Endodermal cell (in vitro differentiated cells): Measurements from ENCODE around the gene PBX2. TPM values are rescaled to one million over a fixed set of nuclear protein-coding genes. Genes with fewer than 3 reads are reported as not detected.

Source experiments
- DNase-seq: peaks from one replicate; pipeline ENCODE4 v3.0.0-alpha.2; 2017
- H3K27ac ChIP-seq: 2 replicates; pipeline ENCODE4 v1.5.1; 2013; ENCODE audit warnings: mild to moderate bottlenecking, low read depth, low read length, moderate library complexity
- H3K27me3 ChIP-seq: 2 replicates; pipeline ENCODE4 v1.6.1; 2013; ENCODE audit warnings: mild to moderate bottlenecking, low read length, moderate library complexity; ENCODE audit not compliant: insufficient read depth, control insufficient read depth, poor library complexity, severe bottlenecking
- H3K36me3 ChIP-seq: 2 replicates; pipeline ENCODE4 v1.7.0; 2013; ENCODE audit warnings: mild to moderate bottlenecking, low read length, moderate library complexity; ENCODE audit not compliant: control insufficient read depth, insufficient read depth
- H3K4me1 ChIP-seq: one replicate; pipeline ENCODE4 v1.7.0; 2013; ENCODE audit warnings: low read length; ENCODE audit not compliant: control insufficient read depth, insufficient read depth
- H3K4me3 ChIP-seq: 2 replicates; pipeline ENCODE4 v1.5.1; 2013; ENCODE audit warnings: mild to moderate bottlenecking, low read length, moderate library complexity
- H3K9ac ChIP-seq: 2 replicates; pipeline ENCODE4 v1.6.1; 2013; ENCODE audit warnings: mild to moderate bottlenecking, low read length, moderate library complexity; ENCODE audit not compliant: poor library complexity, severe bottlenecking; ENCODE audit errors: extremely low read depth
- H3K9me3 ChIP-seq: 2 replicates; pipeline ENCODE4 v1.6.1; 2013; ENCODE audit warnings: mild to moderate bottlenecking, low read length, moderate library complexity; ENCODE audit not compliant: control insufficient read depth
- H3K27ac Mint-ChIP-seq: 2 replicates; pipeline ENCODE4 v1.8.0; 2020; ENCODE audit warnings: mixed read lengths
- H3K27me3 Mint-ChIP-seq: 2 replicates; pipeline ENCODE4 v1.8.0; 2021; ENCODE audit warnings: mild to moderate bottlenecking, mixed read lengths; ENCODE audit not compliant: insufficient read depth
- H3K36me3 Mint-ChIP-seq: 2 replicates; pipeline ENCODE4 v1.8.0; 2020; ENCODE audit warnings: low read depth, mixed read lengths
- H3K4me1 Mint-ChIP-seq: 2 replicates; pipeline ENCODE4 v1.8.0; 2020; ENCODE audit warnings: mixed read lengths
- H3K4me3 Mint-ChIP-seq: 2 replicates; pipeline ENCODE4 v1.8.0; 2020; ENCODE audit warnings: mild to moderate bottlenecking, moderate library complexity, mixed read lengths
- H3K9me3 Mint-ChIP-seq: 2 replicates; pipeline ENCODE4 v1.8.0; 2020; ENCODE audit warnings: mild to moderate bottlenecking, mixed read lengths
- CTCF ChIP-seq: fragments of 200-600 bp; sonication (generic); conservative IDR thresholded peaks from 2 replicates; pipeline ENCODE4 v1.5.0; 2021; ENCODE audit warnings: antibody characterized with exemption, mild to moderate bottlenecking
- WGBS, 2 experiments: methylation state at CpG; one replicate each; pipeline versions ENCODE4 v1.1.5 to v1.1.7; 2013; ENCODE audit warnings: missing lambda C conversion rate in 2 of 2, mixed read lengths in 1 of 2; ENCODE audit not compliant: insufficient coverage in 1 of 2, insufficient read length in 1 of 2; 5-methylcytosine and 5-hydroxymethylcytosine counted together
- total RNA-seq, 2 donors: library from RNA; stranded (reverse); fragmentation: NEBNext Ultra II Directional in 1 of 2; extraction: Animal tissue kit (Norgen Biotek cat#: 25700) in 1 of 2; gene quantifications; 2 replicates in 1 of 2; 3 replicates in 1 of 2; pipeline ENCODE4 v1.2.1, GENCODE V29; 2021

PBX2 gene
- total RNA-seq, 2 donors from 2014 or later, result 246 to 263 TPM

- no peak for DNase-seq
- no peak overlapping the region for H3K27ac Mint-ChIP-seq
- H3K9me3 Mint-ChIP-seq, result no peaks in the 10 kb centered on the region
- Histone ChIP-seq H3K4me1 (no peaks in the 10 kb centered on the region), H3K27me3 (peaks cover 51% of the 10 kb centered on the region), H3K9ac (no peak overlapping the region), H3K9me3 (no peaks in the 10 kb centered on the region), H3K4me3 (no peak overlapping the region), H3K36me3 (no peaks in the 10 kb centered on the region), H3K27ac (no peak overlapping the region)
- H3K4me1 Mint-ChIP-seq, result peaks cover 9% of the 10 kb centered on the region
- no peaks in the 10 kb centered on the region for H3K36me3 Mint-ChIP-seq
- TF ChIP-seq CTCF, result no peak
- WGBS, 2 experiments, result 88 to 95% methylated on average over 7 of the region's 7 CpGs
- H3K27me3 Mint-ChIP-seq, result peaks cover 97% of the 10 kb centered on the region
- H3K4me3 Mint-ChIP-seq, result no peak overlapping the region
Measured at GRCh38 chr6:32226434-32226833, 36.4 kb upstream of the PBX2 start.

- no peak for DNase-seq
- Histone ChIP-seq H3K9me3 (no peaks in the 10 kb centered on the region), H3K27me3 (peaks cover 38% of the 10 kb centered on the region), H3K4me1 (no peaks in the 10 kb centered on the region), H3K9ac (no peak overlapping the region), H3K27ac (no peak overlapping the region), H3K36me3 (no peaks in the 10 kb centered on the region), H3K4me3 (no peak overlapping the region)
- H3K4me3 Mint-ChIP-seq, result no peak overlapping the region
- WGBS, 2 experiments, result 87 to 100% methylated on average over 1 to 2 of the region's 2 CpGs
- H3K9me3 Mint-ChIP-seq, result no peaks in the 10 kb centered on the region
- no peaks in the 10 kb centered on the region for H3K36me3 Mint-ChIP-seq
- peaks cover 9% of the 10 kb centered on the region for H3K4me1 Mint-ChIP-seq
- no peak for TF ChIP-seq CTCF
- H3K27ac Mint-ChIP-seq, result no peak overlapping the region
- H3K27me3 Mint-ChIP-seq, result peaks cover 96% of the 10 kb centered on the region
Measured at GRCh38 chr6:32224696-32225095, 34.7 kb upstream of the PBX2 start.

DNA sequence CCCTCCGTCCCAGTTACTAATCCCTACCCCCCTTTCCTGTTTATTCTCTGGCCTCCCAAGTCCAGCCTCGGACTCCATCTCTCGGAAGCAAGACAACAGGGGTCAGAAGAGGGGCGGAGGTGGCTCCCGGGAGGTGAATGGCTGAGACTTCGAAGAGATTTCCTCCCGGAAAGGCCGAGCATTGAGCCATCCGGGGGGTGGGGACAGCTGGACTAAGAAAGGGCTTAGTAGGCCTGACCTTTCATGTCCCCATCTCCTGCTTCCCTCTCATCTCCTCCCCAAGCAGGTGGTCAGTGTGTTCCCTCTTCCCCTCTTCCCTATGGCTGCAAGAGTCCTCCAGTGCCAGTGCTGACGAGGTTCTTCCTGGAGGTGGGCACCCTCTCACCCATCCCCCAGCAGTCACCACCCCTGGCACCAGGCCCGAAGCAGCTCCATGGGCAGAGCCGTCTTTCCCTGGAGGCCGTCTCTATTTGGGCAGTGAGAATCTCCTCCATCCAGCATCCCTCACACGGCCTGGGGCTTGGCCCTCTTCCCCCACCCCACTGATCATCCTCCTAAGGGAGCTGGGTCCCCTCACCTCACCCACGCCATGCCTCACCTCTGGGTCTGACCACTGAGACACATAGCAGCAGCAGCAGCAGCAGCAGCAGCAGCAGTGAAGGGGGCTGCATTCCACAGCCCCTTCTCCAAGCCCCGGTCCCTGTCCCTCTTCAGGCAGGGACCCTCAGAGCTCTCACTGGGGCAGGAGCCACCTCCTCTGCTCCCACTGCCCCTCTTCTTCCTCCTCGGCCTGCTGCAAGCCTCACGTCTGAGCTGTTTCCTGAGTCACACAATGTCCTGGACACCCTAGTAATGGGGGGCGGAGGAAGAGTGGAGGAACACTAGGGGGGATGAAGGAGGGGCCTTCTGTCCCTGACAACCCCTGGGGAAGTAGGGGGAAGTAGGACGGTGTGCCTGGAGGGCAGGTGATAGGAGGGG lies 33.5 kb upstream of the PBX2 start, which contains the start of gene NOTCH4:
Gene NOTCH4 (minus strand): TSS at position 810 of the 978 bp plus-strand sequence. CDS start 139 bp downstream, at position 671.
- Mint-ChIP-seq H3K36me3 (no peaks in the 10 kb centered on the region), H3K27ac (no peak within 1 kb of the TSS), H3K4me3 (no peak within 1 kb of the TSS), H3K4me1 (peaks cover 5% of the 10 kb centered on the region), H3K27me3 (peaks cover 98% of the 10 kb centered on the region), H3K9me3 (no peaks in the 10 kb centered on the region)
- Histone ChIP-seq H3K9ac (no peak within 1 kb of the TSS), H3K27me3 (peaks cover 47% of the 10 kb centered on the region), H3K4me3 (no peak within 1 kb of the TSS), H3K27ac (no peak within 1 kb of the TSS), H3K4me1 (no peaks in the 10 kb centered on the region), H3K36me3 (no peaks in the 10 kb centered on the region), H3K9me3 (no peaks in the 10 kb centered on the region)
- no peak for DNase-seq
- 76 to 78% methylated on average over 11 to 20 of the region's 20 CpGs for WGBS, 2 experiments
- TF ChIP-seq CTCF, result no peak
